ENCODE results near the gene BBX.

DNA sequence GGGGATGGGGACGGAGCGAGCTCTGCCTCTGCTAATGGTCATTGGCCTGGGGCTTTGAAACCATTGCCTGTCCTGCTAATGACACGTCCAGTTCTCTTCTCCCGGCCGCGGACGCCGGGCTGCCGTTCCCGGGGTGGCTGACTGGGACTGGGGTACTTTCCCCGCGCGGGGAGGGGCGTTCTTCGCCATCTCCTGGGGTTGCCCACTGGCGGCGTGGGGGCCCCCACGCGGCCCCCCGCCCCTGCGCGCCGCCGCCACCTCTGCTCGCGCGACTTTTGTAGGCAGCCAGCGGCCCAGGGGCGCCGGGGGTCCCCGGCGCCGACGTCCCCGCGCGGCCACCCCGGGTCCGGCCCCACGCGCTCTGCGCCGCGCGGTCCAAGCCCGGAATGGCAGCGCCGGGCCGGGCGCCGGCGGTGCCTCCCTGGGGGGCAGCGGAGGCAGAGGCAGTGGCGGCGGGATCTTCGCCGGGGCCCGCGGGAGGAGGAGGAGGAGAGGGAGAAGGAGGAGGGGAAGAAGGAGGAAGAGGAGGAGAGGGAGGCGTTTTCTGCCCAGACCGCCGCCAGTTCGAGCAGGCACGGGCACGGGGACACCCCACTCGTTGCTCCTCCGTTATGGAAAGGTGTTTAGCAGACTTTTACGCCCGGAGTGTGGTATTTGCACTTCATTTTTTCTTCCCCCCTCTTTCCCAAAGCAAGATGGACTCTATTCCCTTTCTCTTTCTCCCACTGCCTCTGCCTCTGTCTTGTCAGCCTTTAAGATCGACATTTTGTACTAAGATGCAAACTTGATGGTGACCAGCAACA lies 2.3 kb downstream of the BBX start:
- TF ChIP-seq, protein P1, sequence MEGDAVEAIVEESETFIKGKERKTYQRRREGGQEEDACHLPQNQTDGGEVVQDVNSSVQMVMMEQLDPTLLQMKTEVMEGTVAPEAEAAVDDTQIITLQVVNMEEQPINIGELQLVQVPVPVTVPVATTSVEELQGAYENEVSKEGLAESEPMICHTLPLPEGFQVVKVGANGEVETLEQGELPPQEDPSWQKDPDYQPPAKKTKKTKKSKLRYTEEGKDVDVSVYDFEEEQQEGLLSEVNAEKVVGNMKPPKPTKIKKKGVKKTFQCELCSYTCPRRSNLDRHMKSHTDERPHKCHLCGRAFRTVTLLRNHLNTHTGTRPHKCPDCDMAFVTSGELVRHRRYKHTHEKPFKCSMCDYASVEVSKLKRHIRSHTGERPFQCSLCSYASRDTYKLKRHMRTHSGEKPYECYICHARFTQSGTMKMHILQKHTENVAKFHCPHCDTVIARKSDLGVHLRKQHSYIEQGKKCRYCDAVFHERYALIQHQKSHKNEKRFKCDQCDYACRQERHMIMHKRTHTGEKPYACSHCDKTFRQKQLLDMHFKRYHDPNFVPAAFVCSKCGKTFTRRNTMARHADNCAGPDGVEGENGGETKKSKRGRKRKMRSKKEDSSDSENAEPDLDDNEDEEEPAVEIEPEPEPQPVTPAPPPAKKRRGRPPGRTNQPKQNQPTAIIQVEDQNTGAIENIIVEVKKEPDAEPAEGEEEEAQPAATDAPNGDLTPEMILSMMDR (conservative IDR thresholded peaks at IDR 0.05 in 1 of 2, IDR thresholded peaks at IDR 0.05 in 1 of 2; ENCODE audit: extremely low read depth in 1 of 2, insufficient read depth in 1 of 2, low read depth in 1 of 2, low read length in 2 of 2): no peak
- no peak for TF ChIP-seq EZH2 (IDR thresholded peaks at IDR 0.05; ENCODE audit: borderline replicate concordance, low read length)

All from mammary epithelial cell (primary cell).